ENCODE data around the gene SVOP.

Gene SVOP

GRCh38 chr12:109065154-109065852 lies 44.4 kb upstream of the SVOP start:
- no peak overlapping the region for H3K9ac ChIP-seq (ENCODE audit: low read depth, low read length)

GRCh38 chr12:109064143-109064542 lies 43.3 kb upstream of the SVOP start:
- no peak overlapping the region for H3K27ac ChIP-seq (ENCODE audit: low read length)
- H3K79me2 ChIP-seq (ENCODE audit: insufficient read depth, low read length) = no peaks in the 10 kb centered on the region
- TF ChIP-seq EZH2 (IDR thresholded peaks at IDR 0.05; ENCODE audit: borderline replicate concordance, low read depth, low read length, severe bottlenecking) (no peak), CTCF (IDR thresholded peaks at IDR 0.05; ENCODE audit: borderline replicate concordance, extremely low read depth, low read length, poor library complexity, severe bottlenecking) (no peak)
- H3K27me3 ChIP-seq (ENCODE audit: insufficient read depth, low read length, poor library complexity) = no peaks in the 10 kb centered on the region
- no peak overlapping the region for H2AFZ ChIP-seq (ENCODE audit: low read depth, low read length)
- ATAC-seq (ENCODE audit: insufficient read depth, low read depth) (no peak), DNase-seq (no peak)
- no peak overlapping the region for H3K9ac ChIP-seq (ENCODE audit: low read depth, low read length)
- no peaks in the 10 kb centered on the region for H3K9me3 ChIP-seq (ENCODE audit: insufficient read depth, low read length, severe bottlenecking)
- peaks cover 26% of the 10 kb centered on the region for H3K36me3 ChIP-seq (ENCODE audit: insufficient read depth, low read length)
- H3K4me3 ChIP-seq (ENCODE audit: low read depth in 1 of 2, low read length in 2 of 2) = no peak overlapping the region
- no peaks in the 10 kb centered on the region for H3K4me1 ChIP-seq (ENCODE audit: insufficient read depth, low read length)
- no peak overlapping the region for H3K4me2 ChIP-seq (ENCODE audit: insufficient read depth, low read length)
- H4K20me1 ChIP-seq (ENCODE audit: insufficient read depth, low read length) = no peaks in the 10 kb centered on the region

More at GRCh38 chr12:109065154-109065852, 44.4 kb upstream of the SVOP start:
- Histone ChIP-seq H3K4me3 (ENCODE audit: low read depth in 1 of 2, low read length in 2 of 2) (no peak overlapping the region), H4K20me1 (ENCODE audit: insufficient read depth, low read length) (no peaks in the 10 kb centered on the region), H3K36me3 (ENCODE audit: insufficient read depth, low read length) (peaks cover 30% of the 10 kb centered on the region), H3K27me3 (ENCODE audit: insufficient read depth, low read length, poor library complexity) (no peaks in the 10 kb centered on the region), H3K4me1 (ENCODE audit: insufficient read depth, low read length) (no peaks in the 10 kb centered on the region), H3K4me2 (ENCODE audit: insufficient read depth, low read length) (no peak overlapping the region), H3K79me2 (ENCODE audit: insufficient read depth, low read length) (no peaks in the 10 kb centered on the region), H2AFZ (ENCODE audit: low read depth, low read length) (no peak overlapping the region), H3K9me3 (ENCODE audit: insufficient read depth, low read length, severe bottlenecking) (no peaks in the 10 kb centered on the region), H3K27ac (ENCODE audit: low read length) (no peak overlapping the region)
- no peak for ATAC-seq (ENCODE audit: insufficient read depth, low read depth)
- TF ChIP-seq CTCF (IDR thresholded peaks at IDR 0.05; ENCODE audit: borderline replicate concordance, extremely low read depth, low read length, poor library complexity, severe bottlenecking) (no peak), EZH2 (IDR thresholded peaks at IDR 0.05; ENCODE audit: borderline replicate concordance, low read depth, low read length, severe bottlenecking) (no peak)
- DNase-seq = no peak

GRCh38 chr12:109058773-109059172 lies 37.9 kb upstream of the SVOP start:
- DNase-seq (no peak), ATAC-seq (ENCODE audit: insufficient read depth, low read depth) (no peak)
- peaks cover 3% of the 10 kb centered on the region; the same call in 1 of the 2 replicates for H3K79me2 ChIP-seq (ENCODE audit: insufficient read depth, low read length)
- no peak overlapping the region for H2AFZ ChIP-seq (ENCODE audit: low read depth, low read length)
- no peak overlapping the region for H3K4me2 ChIP-seq (ENCODE audit: insufficient read depth, low read length)
- H3K4me1 ChIP-seq (ENCODE audit: insufficient read depth, low read length) = peaks cover 9% of the 10 kb centered on the region
- TF ChIP-seq EZH2 (IDR thresholded peaks at IDR 0.05; ENCODE audit: borderline replicate concordance, low read depth, low read length, severe bottlenecking) (no peak), CTCF (IDR thresholded peaks at IDR 0.05; ENCODE audit: borderline replicate concordance, extremely low read depth, low read length, poor library complexity, severe bottlenecking) (no peak)
- H3K9ac ChIP-seq (ENCODE audit: low read depth, low read length) = no peak overlapping the region
- no peaks in the 10 kb centered on the region for H3K9me3 ChIP-seq (ENCODE audit: insufficient read depth, low read length, severe bottlenecking)
- H3K27me3 ChIP-seq (ENCODE audit: insufficient read depth, low read length, poor library complexity) = no peaks in the 10 kb centered on the region
- H3K27ac ChIP-seq (ENCODE audit: low read length) = no peak overlapping the region
- no peak overlapping the region for H3K4me3 ChIP-seq (ENCODE audit: low read depth in 1 of 2, low read length in 2 of 2)
- no peaks in the 10 kb centered on the region for H4K20me1 ChIP-seq (ENCODE audit: insufficient read depth, low read length)
- H3K36me3 ChIP-seq (ENCODE audit: insufficient read depth, low read length) = peaks cover 25% of the 10 kb centered on the region

Data from DND-41 (cell line).